ENCODE data around the gene GGT1. TPM values are rescaled to one million over a fixed set of nuclear protein-coding genes. Genes with fewer than 3 reads are reported as not detected.

Gene GGT1
- polyA plus RNA-seq, 1 of the 3 experiments (the other 2 are of a cell fraction) = 1.6 TPM

DNA sequence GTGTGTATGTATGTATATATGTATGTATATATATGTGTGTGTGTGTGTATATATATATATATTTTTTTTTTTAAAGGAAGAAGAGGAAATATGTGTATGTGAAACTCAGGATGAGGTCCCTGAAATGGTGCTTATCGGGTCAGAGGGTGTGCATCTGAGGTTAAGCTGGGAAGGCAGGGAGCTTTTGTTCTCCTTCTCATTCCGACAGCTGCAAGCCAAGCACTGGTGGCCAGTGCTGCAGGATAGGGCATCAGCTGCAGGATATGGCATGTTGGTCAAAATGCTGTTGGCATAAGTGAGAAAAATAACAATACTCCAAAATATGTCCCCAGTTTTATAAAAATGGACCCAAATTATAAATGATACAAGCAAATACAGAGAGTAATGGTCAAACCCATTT lies 39.7 kb upstream of the GGT1 start:
- peaks cover 28 to 36% of the 10 kb centered on the region in 2 experiments for H3K36me3 ChIP-seq (replicated peaks in 1 of 2; ENCODE audit: control insufficient read depth in 1 of 2, insufficient read depth in 2 of 2, low read length in 1 of 2)
- H3K27me3 ChIP-seq (ENCODE audit: insufficient read depth) = no peaks in the 10 kb centered on the region
- H3K4me1 ChIP-seq (ENCODE audit: control insufficient read depth in 1 of 2, insufficient read depth in 2 of 2, low read depth in 1 of 2, low read length in 1 of 2) = peaks cover 0 to 12% of the 10 kb centered on the region in 2 experiments; a peak in 1 of 4 replicates
- WGBS (ENCODE audit: low lambda C conversion rate) = 82% methylated on average over 2 of the region's 2 CpGs
- no peaks in the 10 kb centered on the region for H3K9me2 ChIP-seq
- H3K27ac ChIP-seq (ENCODE audit: low read depth in 2 of 2, low read length in 1 of 2) = no peak overlapping the region
- H3K4me2 ChIP-seq = no peak overlapping the region
- no peak for TF ChIP-seq RAD21 (IDR thresholded peaks at IDR 0.05; ENCODE audit: low read length)
- TF ChIP-seq, protein P1, sequence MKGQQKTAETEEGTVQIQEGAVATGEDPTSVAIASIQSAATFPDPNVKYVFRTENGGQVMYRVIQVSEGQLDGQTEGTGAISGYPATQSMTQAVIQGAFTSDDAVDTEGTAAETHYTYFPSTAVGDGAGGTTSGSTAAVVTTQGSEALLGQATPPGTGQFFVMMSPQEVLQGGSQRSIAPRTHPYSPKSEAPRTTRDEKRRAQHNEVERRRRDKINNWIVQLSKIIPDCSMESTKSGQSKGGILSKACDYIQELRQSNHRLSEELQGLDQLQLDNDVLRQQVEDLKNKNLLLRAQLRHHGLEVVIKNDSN (IDR thresholded peaks at IDR 0.05; ENCODE audit: borderline replicate concordance, low read depth) = no peak
- TF ChIP-seq EP300 (IDR thresholded peaks at IDR 0.05; ENCODE audit: borderline replicate concordance in 1 of 2, low read depth in 1 of 2, low read length in 1 of 2) = no peak
- TF ChIP-seq MXI1 (IDR thresholded peaks at IDR 0.05; ENCODE audit: low read depth, low read length) = no peak
- TF ChIP-seq REST (IDR thresholded peaks at IDR 0.05; ENCODE audit: low read depth, low read length) = no peak
- TF ChIP-seq JUND (IDR thresholded peaks at IDR 0.05) = no peak
- no peak for TF ChIP-seq SMC3 (IDR thresholded peaks at IDR 0.05; ENCODE audit: low read depth, low read length)
- no peak for TF ChIP-seq FOXJ3 (CRISPR knock-in tag; IDR thresholded peaks at IDR 0.05)
- CTCF ChIA-PET = no interaction called here
- H3K4me3 ChIP-seq (ENCODE audit: low read depth in 2 of 2, low read length in 1 of 2) = no peak overlapping the region
- no peaks in the 10 kb centered on the region for H3F3A ChIP-seq (replicated peaks; ENCODE audit: insufficient read depth)
- POLR2A ChIA-PET = no interaction called here
- H4K20me1 ChIP-seq (ENCODE audit: insufficient read depth) = peaks cover 78% of the 10 kb centered on the region
- no peak overlapping the region for H3K9ac ChIP-seq
- no peak overlapping the region for H2AFZ ChIP-seq (ENCODE audit: low read depth)
- DNase-seq = no peak
- no peaks in the 10 kb centered on the region for H3K9me3 ChIP-seq
- peaks cover 99% of the 10 kb centered on the region for H3K79me2 ChIP-seq (ENCODE audit: insufficient read depth)

GRCh38 chr22:24564376-24565058 lies 38.5 kb upstream of the GGT1 start:
- TF ChIP-seq MXI1 (IDR thresholded peaks at IDR 0.05; ENCODE audit: low read depth, low read length) (peak; percentile 67; the same call in 1 of the 2 replicates), EZH2phosphoT487 (IDR thresholded peaks at IDR 0.05; ENCODE audit: borderline replicate concordance, low read depth) (no peak), YY1 (IDR thresholded peaks at IDR 0.05; ENCODE audit: low read depth) (no peak), GATA2 (CRISPR knock-in tag; IDR thresholded peaks at IDR 0.05) (peak; percentile 58; the same call in 1 of the 2 replicates), GABPA (IDR thresholded peaks at IDR 0.05; ENCODE audit: low read depth) (no peak), ZBTB33 (IDR thresholded peaks at IDR 0.05; ENCODE audit: borderline replicate concordance, low read depth) (no peak), RCOR1 (IDR thresholded peaks at IDR 0.05; ENCODE audit: low read length) (0 out of 2 replicates have a peak, but pooled peaks have one; percentile 30), EP300 (IDR thresholded peaks at IDR 0.05; ENCODE audit: borderline replicate concordance in 1 of 2, low read depth in 1 of 2, low read length in 1 of 2) (0 out of 4 replicates have a peak, but pooled peaks of 1 of the 2 experiments have one; percentile 10)
- TF ChIP-seq, protein P2, sequence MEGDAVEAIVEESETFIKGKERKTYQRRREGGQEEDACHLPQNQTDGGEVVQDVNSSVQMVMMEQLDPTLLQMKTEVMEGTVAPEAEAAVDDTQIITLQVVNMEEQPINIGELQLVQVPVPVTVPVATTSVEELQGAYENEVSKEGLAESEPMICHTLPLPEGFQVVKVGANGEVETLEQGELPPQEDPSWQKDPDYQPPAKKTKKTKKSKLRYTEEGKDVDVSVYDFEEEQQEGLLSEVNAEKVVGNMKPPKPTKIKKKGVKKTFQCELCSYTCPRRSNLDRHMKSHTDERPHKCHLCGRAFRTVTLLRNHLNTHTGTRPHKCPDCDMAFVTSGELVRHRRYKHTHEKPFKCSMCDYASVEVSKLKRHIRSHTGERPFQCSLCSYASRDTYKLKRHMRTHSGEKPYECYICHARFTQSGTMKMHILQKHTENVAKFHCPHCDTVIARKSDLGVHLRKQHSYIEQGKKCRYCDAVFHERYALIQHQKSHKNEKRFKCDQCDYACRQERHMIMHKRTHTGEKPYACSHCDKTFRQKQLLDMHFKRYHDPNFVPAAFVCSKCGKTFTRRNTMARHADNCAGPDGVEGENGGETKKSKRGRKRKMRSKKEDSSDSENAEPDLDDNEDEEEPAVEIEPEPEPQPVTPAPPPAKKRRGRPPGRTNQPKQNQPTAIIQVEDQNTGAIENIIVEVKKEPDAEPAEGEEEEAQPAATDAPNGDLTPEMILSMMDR (IDR thresholded peaks at IDR 0.05) = no peak
- Histone ChIP-seq H3K27ac (ENCODE audit: low read depth in 2 of 2, low read length in 1 of 2) (peak overlapping the region in 1 of 2 experiments; percentile 8; a peak in 1 of 4 replicates), H3K9me2 (no peaks in the 10 kb centered on the region), H3K9ac (no peak overlapping the region), H3K4me1 (ENCODE audit: control insufficient read depth in 1 of 2, insufficient read depth in 2 of 2, low read depth in 1 of 2, low read length in 1 of 2) (peaks cover 0 to 12% of the 10 kb centered on the region in 2 experiments; a peak in 1 of 4 replicates), H3F3A (replicated peaks; ENCODE audit: insufficient read depth) (no peaks in the 10 kb centered on the region), H2AFZ (ENCODE audit: low read depth) (no peak overlapping the region), H3K4me2 (no peak overlapping the region), H4K20me1 (ENCODE audit: insufficient read depth) (peaks cover 69% of the 10 kb centered on the region), H3K4me3 (ENCODE audit: low read depth in 2 of 2, low read length in 1 of 2) (no peak overlapping the region), H3K36me3 (replicated peaks in 1 of 2; ENCODE audit: control insufficient read depth in 1 of 2, insufficient read depth in 2 of 2, low read length in 1 of 2) (peaks cover 28 to 31% of the 10 kb centered on the region in 2 experiments), H3K27me3 (ENCODE audit: insufficient read depth) (no peaks in the 10 kb centered on the region), H3K79me2 (ENCODE audit: insufficient read depth) (peaks cover 94% of the 10 kb centered on the region), H3K9me3 (no peaks in the 10 kb centered on the region)
- DNase-seq = no peak
- CTCF ChIA-PET = interaction anchor here (1.3 kb wide), 1 partner anchor 9 kb away, joined by 3 read pairs; no protein-coding TSS in a partner anchor
- POLR2A ChIA-PET = interaction anchor here (0.5 to 1.0 kb wide), 4 partner anchors 10 to 37 kb away, joined by 3 to 5 read pairs (median 3); partner anchors contain the start of gene GUCD1
- 82% methylated on average over 2 of the region's 2 CpGs for WGBS (ENCODE audit: low lambda C conversion rate)

Data from SK-N-SH (cell line).